KG1 (cell line): Measurements from ENCODE around the gene MAGEB17.

Experiments
- DNase-seq: peaks from one replicate; lab custom pipeline; 2025; lab: John Stamatoyannopoulos, UW

The MAGEB17 gene

DNA sequence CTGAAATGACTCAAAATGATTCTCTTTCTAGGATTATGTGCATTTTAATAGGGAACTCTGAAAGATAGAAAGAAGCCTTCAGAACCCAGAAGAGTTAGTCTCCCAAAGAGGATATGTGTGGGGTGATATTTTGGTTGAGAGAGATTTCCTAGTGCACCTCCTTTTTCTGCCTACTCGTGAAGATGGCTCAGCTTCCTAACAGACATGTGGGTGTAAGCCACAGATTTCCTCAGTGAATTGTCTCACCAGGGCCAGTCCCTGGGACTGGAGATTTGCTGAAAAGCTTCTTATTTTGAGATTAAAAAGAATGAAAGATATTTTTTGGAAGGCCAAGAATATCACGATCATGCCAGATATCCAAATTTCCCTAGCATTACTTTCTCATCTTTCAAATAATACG is 42.8 kb downstream of the MAGEB17 start:
- no peak for DNase-seq

DNA sequence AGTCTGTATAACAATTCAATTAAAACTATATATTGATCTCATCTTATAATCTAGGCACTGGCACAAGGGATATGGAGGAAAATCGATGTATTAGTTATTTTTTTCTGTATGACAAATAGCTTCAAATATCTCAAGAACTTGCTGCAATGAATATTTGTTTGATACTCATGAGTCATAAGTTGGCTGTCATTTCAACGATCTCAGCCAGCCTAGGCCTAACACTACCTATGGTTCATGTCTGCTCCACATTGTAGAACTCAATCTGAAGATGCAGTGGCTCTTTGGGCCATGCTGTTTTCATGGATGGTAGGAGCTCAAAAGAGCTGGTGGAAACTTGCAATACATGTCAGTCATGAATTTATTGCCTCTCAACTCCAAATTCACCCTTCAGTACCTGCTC is 44.7 kb downstream of the MAGEB17 start:
- DNase-seq, result no peak

DNA sequence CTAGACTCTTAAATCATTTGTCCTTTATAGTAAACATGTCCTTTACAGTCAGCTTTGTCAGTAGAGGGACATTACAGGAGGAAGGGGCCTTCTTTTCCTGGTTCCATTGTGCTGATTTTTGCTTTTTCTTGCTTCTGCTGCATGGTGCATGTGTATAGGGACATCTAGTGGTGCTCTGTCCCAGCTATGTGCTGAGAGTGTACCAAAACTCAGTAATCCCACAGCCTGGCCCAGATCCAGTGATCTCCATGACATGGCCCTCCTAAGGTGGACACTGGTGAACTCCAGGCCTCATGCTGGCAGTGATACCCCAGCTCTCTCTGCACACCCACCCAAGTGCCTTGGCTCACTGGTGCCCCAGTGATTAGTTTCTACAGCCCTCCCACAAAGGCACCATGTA is 45.2 kb downstream of the MAGEB17 start:
- no peak for DNase-seq

GRCh38 chrX:16213961-16214360 is 46.7 kb downstream of the MAGEB17 start:
- no peak for DNase-seq

GRCh38 chrX:16215660-16216059 is 48.4 kb downstream of the MAGEB17 start:
- DNase-seq, result no peak
